Measurements from ENCODE around the gene SHMT2. TPM values are rescaled to one million over a fixed set of nuclear protein-coding genes. Genes with fewer than 3 reads are reported as not detected.
A peak's percentile ranks its signal among the peaks of the same experiment; 100 is the strongest.

SHMT2 gene
- total and polyA plus RNA-seq, 2 donors (not counting 3 experiments of a cell fraction or from before 2014, with no cell fraction given) = 155 to 243 TPM

DNA sequence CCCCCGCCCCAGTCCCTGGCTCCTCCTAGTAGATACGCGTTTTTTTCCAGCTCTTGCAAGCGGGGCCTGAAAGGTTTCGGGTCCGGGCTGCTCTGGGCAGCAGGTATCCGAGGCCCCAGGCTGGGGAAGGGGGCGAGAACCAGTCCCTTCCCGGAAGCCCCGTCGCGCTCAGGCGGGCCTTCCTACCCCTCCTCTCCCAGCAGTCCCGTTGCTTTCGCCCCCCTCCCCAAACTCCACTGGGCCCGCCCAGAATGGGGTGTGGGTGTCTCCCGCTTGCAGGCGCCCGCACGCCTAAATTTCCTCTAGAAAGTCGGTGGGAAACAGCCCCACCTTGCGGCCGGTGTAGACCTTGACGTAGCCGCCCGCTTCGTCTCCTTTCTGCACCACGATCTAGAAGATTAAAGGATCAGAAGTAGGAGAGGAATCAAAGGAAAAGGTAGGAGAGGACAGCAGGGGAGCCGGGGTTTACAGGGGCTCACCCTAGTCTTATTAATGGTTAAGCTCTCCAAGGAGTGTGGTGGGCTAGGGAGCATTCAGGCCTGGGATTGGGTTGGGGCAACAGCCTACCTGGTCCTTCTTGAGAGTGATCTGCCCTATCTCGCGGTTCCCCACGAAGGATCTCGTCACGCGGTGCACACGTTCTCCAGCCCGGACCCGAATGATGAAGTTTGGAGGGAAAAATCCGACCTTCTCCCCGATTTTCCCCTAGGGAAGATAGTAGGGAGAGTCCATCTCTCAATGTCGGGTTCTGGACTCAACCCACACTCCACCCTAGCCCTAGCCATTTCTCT, 14.2 kb downstream of the SHMT2 start:
- peak overlapping the region; percentile 59 for H3K4me2 ChIP-seq (ENCODE audit: insufficient read depth, low read length)
- no peaks in the 10 kb centered on the region for H3K36me3 ChIP-seq (ENCODE audit: control insufficient read depth in 2 of 2, extremely low read depth in 1 of 2, insufficient read depth in 2 of 2, low read length in 2 of 2)
- H3K27ac ChIP-seq (ENCODE audit: insufficient read depth, low read depth, low read length) = no peak overlapping the region
- ChIA-PET POLR2A (interaction anchor here (1.5 kb wide), 1 partner anchor 14 kb away, joined by 4 read pairs; the partner anchor contains the start of gene SHMT2), CTCF (interaction anchor here (0.7 to 10.7 kb wide), 28 partner anchors 8 to 1597 kb away, joined by 3 to 214 read pairs (median 4); partner anchors contain the start of genes ARHGEF25, GLI1, INHBE and NXPH4)
- no peak overlapping the region for H3K9ac ChIP-seq (replicated peaks; ENCODE audit: extremely low read depth, insufficient read depth, low read length)
- dilution Hi-C loops (cut with MboI; ENCODE audit: extremely low pct_ligation_motif_present, low sequenced_read_pairs) = no loop called here
- H2AFZ ChIP-seq (ENCODE audit: low read depth, low read length) = no peak overlapping the region
- DNase-seq (ENCODE audit: low read depth, low spot score) (peak; percentile 68), FAIRE-seq (peak; percentile 88)
- peaks cover 34 to 37% of the 10 kb centered on the region in 2 experiments for H3K27me3 ChIP-seq (ENCODE audit: control insufficient read depth in 2 of 2, insufficient read depth in 2 of 2, low read length in 2 of 2)
- H3K79me2 ChIP-seq (ENCODE audit: control insufficient read depth, insufficient read depth, low read length) = no peaks in the 10 kb centered on the region
- peak overlapping the region in 1 of 3 experiments; percentile 26 for H3K4me3 ChIP-seq (replicated peaks in 1 of 3; ENCODE audit: insufficient read depth in 1 of 3, low read depth in 1 of 3, low read length in 3 of 3)
- H3K9me3 ChIP-seq (replicated peaks; ENCODE audit: control insufficient read depth, insufficient read depth, low read length) = no peaks in the 10 kb centered on the region
- H3K9me1 ChIP-seq (replicated peaks; ENCODE audit: control insufficient read depth, extremely low read depth, insufficient read depth, low read length) = no peaks in the 10 kb centered on the region
- BruUV-seq (replicated peaks) = no TSS peak
- no peaks in the 10 kb centered on the region for H4K20me1 ChIP-seq (replicated peaks; ENCODE audit: control insufficient read depth, extremely low read depth, insufficient read depth, low read length)
- intact Hi-C loops (cut with micrococcal nuclease) = loop anchor here (1.0 to 5.0 kb wide), 3 partner anchors 30 to 131 kb away; partner anchors contain the start of genes LRP1 and STAT6
- TF ChIP-seq, protein P1, sequence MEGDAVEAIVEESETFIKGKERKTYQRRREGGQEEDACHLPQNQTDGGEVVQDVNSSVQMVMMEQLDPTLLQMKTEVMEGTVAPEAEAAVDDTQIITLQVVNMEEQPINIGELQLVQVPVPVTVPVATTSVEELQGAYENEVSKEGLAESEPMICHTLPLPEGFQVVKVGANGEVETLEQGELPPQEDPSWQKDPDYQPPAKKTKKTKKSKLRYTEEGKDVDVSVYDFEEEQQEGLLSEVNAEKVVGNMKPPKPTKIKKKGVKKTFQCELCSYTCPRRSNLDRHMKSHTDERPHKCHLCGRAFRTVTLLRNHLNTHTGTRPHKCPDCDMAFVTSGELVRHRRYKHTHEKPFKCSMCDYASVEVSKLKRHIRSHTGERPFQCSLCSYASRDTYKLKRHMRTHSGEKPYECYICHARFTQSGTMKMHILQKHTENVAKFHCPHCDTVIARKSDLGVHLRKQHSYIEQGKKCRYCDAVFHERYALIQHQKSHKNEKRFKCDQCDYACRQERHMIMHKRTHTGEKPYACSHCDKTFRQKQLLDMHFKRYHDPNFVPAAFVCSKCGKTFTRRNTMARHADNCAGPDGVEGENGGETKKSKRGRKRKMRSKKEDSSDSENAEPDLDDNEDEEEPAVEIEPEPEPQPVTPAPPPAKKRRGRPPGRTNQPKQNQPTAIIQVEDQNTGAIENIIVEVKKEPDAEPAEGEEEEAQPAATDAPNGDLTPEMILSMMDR (IDR thresholded peaks at IDR 0.05; ENCODE audit: extremely low read depth in 1 of 2, insufficient read depth in 1 of 2, low read depth in 1 of 2, low read length in 2 of 2) = peak; percentile 83 to 87
- TF ChIP-seq POLR2A (IDR thresholded peaks at IDR 0.05; ENCODE audit: low read depth, low read length) = no peak
- H3K4me1 ChIP-seq (ENCODE audit: control insufficient read depth, extremely low read depth, insufficient read depth, low read length) = peaks cover 21% of the 10 kb centered on the region

DNA sequence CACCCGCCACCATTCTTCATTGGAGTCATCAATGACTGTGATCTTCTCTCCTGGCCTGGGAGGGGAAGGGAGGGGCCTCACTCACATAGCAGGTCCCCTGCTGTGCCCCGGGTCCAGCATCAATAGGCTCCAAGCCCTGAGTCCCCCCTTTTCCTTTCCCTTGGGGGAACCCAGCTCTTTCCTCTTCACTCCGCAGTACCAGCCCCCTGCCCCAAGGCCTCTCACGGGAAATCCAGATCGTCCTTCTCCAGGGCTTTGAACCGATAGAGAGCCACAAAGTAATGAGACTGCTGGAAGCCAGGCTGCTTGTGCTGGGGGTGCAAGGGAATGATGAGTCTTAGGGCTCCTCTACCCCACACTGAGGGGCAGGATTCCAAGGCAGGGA, 14.8 kb downstream of the SHMT2 start:
- Histone ChIP-seq H3K9ac (replicated peaks; ENCODE audit: extremely low read depth, insufficient read depth, low read length) (no peak overlapping the region), H3K4me2 (ENCODE audit: insufficient read depth, low read length) (no peak overlapping the region), H3K9me1 (replicated peaks; ENCODE audit: control insufficient read depth, extremely low read depth, insufficient read depth, low read length) (no peaks in the 10 kb centered on the region), H3K4me3 (replicated peaks in 1 of 3; ENCODE audit: insufficient read depth in 1 of 3, low read depth in 1 of 3, low read length in 3 of 3) (no peak overlapping the region), H3K4me1 (ENCODE audit: control insufficient read depth, extremely low read depth, insufficient read depth, low read length) (peaks cover 17% of the 10 kb centered on the region), H3K27ac (ENCODE audit: insufficient read depth, low read depth, low read length) (no peak overlapping the region), H2AFZ (ENCODE audit: low read depth, low read length) (no peak overlapping the region), H3K9me3 (replicated peaks; ENCODE audit: control insufficient read depth, insufficient read depth, low read length) (no peaks in the 10 kb centered on the region), H3K79me2 (ENCODE audit: control insufficient read depth, insufficient read depth, low read length) (no peaks in the 10 kb centered on the region), H4K20me1 (replicated peaks; ENCODE audit: control insufficient read depth, extremely low read depth, insufficient read depth, low read length) (no peaks in the 10 kb centered on the region), H3K36me3 (ENCODE audit: control insufficient read depth in 2 of 2, extremely low read depth in 1 of 2, insufficient read depth in 2 of 2, low read length in 2 of 2) (no peaks in the 10 kb centered on the region), H3K27me3 (ENCODE audit: control insufficient read depth in 2 of 2, insufficient read depth in 2 of 2, low read length in 2 of 2) (peaks cover 32 to 36% of the 10 kb centered on the region in 2 experiments)
- ChIA-PET POLR2A (no interaction called here), CTCF (interaction anchor here (1.0 to 10.7 kb wide), 4 partner anchors 7 to 37 kb away, joined by 3 to 214 read pairs (median 15); partner anchors contain the start of genes SHMT2 and STAC3)
- TF ChIP-seq JUN (IDR thresholded peaks at IDR 0.05; ENCODE audit: borderline replicate concordance, insufficient read depth, insufficient read length, low read depth) (no peak), MYC (IDR thresholded peaks at IDR 0.05; ENCODE audit: low read depth, low read length) (no peak), POLR2A (IDR thresholded peaks at IDR 0.05; ENCODE audit: low read depth, low read length) (no peak), GATA2 (IDR thresholded peaks at IDR 0.05; ENCODE audit: insufficient read depth, insufficient read length, low read depth, low read length) (no peak), FOS (IDR thresholded peaks at IDR 0.05; ENCODE audit: borderline replicate concordance, insufficient read depth, low read length) (no peak)
- TF ChIP-seq, protein P2, sequence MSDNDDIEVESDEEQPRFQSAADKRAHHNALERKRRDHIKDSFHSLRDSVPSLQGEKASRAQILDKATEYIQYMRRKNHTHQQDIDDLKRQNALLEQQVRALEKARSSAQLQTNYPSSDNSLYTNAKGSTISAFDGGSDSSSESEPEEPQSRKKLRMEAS (IDR thresholded peaks at IDR 0.05; ENCODE audit: insufficient read depth, insufficient read length) = no peak
- FAIRE-seq (no peak), DNase-seq (ENCODE audit: low read depth, low spot score) (no peak)
- dilution Hi-C loops (cut with MboI; ENCODE audit: extremely low pct_ligation_motif_present, low sequenced_read_pairs) = no loop called here
- no TSS peak for BruUV-seq (replicated peaks)
- intact Hi-C loops (cut with micrococcal nuclease) = loop anchor here (5.0 kb wide), 2 partner anchors 117 to 132 kb away; partner anchors contain the start of genes LRP1 and STAT6
